Epidermal melanocyte (primary cell): ENCODE measurements around the gene PATL2.
A peak's percentile ranks its signal among the peaks of the same experiment; 100 is the strongest.
"Not testable (repeated sequence)": the region's sequence is repeated elsewhere in the genome, so short reads cannot be mapped to it uniquely, and the experiment has no call there.

Experiments
- DNase-seq: peaks from one replicate; pipeline ENCODE4 v3.0.0; 2011; ENCODE audit warnings: low spot score; ENCODE audit not compliant: insufficient read length

The PATL2 gene

GRCh38 chr15:44692659-44693058 is 18.5 kb downstream of the PATL2 start:
- DNase-seq = no peak

GRCh38 chr15:44690245-44690644 is 20.9 kb downstream of the PATL2 start:
- not testable (repeated sequence) for DNase-seq

GRCh38 chr15:44689318-44689717 is 21.8 kb downstream of the PATL2 start:
- not testable (repeated sequence) for DNase-seq

DNA sequence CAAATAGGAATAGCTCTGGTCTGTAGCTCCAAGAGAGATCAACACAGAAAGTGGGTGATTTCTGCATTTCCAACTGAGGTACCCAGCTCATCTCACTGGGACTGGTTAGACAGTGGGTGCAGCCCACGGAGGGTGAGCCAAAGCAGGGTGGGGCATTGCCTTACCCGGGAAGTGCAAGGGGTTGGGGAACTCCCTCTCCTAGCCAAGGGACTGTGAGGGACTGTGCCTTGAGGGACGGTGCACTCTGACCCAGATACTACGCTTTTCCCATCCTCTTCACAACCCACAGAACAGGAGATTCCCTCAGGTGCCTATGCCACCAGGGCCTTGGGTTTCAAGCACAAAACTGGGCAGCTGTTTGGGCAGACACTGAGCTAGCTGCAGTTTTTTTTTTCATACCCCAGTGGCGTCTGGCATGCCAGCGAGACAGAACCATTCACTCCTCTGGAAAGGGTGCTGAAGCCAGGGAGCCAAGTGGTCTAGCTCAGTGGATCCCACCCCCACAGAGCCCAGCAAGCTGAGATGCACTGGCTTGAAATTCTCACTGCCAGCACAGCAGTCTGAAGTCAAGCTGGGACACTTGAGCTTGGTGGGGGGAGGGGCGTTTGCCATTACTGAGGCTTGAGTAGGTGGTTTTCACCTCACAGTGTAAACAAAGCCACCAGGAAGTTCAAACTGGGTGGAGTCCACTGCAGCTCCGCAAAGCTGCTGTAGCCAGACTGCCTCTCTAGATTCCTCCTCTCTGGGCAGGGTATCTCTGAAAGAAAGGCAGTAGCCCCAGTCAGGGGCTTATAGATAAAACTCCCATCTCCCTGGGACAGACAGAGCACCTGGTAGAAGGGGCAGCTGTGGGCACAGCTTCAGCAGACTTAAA is 28.1 kb downstream of the PATL2 start:
- DNase-seq = not testable (repeated sequence)

DNA sequence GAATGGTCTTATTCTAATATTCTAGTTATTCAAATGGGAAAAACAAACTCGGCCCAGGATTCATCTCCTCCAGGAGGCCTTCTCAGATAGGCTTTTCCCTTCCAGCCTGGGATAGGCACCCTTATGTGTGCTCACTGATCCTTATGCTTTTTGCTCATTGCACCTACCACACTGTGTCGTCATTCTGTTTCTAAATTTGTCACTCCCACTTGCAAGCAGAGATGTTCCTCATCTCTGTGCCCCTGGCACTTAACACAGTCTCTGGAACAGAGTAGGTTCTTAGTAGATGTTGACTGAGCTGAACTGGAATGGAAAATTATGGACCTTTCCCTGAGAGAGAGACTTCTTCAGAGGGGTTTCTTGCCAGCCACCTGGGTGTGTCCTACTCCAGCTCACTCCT is 28.9 kb downstream of the PATL2 start:
- DNase-seq = no peak

- DNase-seq = no peak
These were observed 34.4 kb downstream of the PATL2 start for GRCh38 chr15:44676676-44677075.

DNA sequence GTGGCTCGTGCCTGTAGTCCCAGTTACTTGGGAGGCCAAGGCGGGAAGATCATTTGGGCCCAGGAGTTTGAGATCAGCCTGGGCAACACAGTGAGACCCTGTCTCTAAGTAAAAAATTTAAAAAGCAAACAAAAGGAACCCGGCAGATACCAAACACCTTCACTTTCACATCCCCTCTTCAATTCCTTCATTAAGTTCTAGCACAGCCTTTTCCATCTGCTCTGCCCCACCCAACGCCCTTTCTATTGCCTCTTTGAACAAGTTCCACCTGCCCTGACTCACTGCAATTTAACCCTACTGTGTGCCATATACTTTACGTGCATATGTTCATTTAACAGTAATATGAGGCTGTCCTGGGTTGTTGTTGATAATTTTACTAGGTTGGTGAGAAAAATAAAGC is 35.2 kb downstream of the PATL2 start:
- no peak for DNase-seq

- DNase-seq = no peak
These were observed 37.5 kb downstream of the PATL2 start for GRCh38 chr15:44673639-44674038.

DNA sequence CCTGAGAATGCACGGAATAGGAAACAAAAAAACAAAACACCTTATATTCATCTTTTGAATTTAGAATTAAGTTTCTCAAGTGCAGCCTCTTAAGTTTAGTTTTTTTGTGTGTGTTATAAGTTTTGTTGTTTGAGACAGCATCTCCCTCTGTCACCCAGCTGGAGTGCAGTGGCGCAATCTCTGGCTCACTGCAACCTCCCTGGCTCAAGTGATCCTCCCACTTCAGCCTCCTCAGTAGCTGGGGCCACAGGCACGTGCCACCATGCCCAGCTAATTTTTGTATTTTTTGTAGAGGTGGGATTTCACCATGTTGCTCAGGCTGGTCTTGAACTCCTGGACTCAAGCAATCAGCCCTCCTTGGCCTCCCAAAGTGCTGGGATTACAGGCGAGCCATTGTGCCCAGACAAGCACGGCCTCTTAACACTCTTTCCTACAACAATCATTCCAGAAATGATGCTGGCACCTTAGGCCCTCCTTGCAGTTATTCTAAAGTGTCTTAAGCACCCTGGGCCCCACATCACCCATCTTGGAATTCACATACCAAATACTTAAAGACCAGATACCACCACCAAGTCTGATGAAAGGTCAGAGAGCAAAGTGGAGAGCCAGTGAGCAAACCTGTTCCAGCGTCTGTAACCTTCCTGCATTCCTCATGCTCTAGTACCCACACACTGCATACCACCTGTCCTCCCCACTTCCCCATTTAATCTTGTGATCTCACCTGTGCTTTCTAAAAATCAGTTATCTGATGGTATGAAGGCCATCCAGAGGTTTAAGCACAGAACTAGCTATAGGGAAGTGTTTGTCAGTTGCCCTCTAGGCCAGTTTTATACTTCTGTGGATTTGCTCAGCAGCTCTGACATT is 40.8 kb downstream of the PATL2 start:
- DNase-seq = no peak

GRCh38 chr15:44668921-44669320 is 42.2 kb downstream of the PATL2 start:
- DNase-seq = no peak

GRCh38 chr15:44667039-44667360 is 44.1 kb downstream of the PATL2 start:
- DNase-seq = no peak

DNA sequence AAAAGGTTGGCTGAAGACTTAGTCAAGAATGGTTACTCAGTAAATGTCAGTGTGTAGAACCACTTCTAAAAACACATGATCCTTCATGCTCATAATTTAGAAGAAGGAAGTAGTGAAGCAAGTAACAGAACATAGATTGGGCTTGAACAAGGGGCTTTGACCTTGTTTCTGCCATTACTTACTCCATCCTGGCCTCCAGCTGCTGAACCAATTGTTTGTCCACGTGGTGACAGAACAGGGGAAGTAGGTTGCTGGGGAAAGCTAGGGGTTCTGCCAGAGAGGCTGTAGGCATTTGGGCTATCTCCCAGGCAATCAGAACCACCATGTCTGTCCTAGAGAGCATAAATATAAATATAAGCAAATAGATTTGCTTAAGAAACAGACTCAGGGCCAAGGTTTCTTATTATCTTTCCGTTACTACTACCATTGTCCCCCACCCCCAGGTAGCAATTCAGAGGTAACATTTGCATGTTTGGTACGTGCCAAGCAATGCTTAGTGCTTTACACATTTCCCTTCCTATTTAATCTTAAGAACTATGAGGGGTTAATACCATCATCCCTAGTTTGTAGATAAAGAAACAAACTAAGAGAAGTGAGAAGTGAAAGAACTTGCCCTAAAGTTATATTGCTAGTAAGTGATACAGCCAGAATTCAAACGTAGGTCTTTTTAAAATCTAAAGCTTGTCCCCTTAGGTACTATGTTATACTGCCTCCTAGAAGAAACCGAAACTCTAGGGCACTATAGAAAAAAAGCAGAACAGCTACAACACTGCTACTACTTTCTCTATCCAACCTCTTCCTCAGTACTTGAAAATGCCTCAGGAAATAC is 44.7 kb downstream of the PATL2 start:
- no peak for DNase-seq

DNA sequence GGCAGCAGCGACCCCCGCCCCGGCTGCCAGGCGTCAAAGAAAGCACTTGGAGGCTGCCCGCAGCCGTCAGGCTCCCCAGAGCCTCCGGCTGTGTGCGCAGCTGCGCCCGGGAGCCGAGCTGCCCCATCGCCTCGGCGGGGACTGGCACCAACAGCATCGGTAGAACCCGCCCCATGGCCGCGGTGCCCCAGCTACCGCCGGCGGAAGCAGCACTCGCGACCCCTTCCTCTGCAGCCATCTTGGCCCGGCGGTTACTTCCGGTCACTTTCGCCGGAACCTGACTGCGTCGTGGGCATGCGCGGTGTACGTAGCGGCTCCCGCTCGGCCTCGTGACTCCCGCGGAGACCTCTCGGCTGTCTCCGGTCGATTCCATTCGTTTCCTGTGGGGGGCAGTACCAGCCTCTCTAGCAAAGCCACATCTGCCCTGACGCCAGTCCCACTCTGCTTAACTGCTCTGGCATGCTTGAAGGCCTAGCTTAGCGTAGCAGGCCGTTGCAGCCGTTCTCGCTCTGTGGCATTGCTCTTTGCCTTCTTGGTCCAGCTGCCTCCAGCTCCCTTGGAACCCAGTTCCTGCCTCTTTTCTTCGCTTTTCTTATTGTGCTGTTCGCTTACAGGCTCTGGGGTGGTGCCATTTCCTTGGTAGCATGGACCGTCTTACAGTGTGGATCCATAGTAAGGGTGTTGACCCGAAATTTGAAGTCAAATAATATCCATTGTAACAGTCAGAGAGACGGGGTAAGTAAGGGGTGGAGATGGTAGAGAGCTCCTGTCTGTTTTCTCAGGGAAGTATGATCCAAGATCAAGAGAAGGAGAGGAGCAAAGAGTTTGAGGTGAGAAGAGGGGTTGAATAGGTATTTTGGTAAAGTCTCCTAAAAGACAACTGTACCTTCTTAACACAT is 47.5 kb downstream of the PATL2 start, which contains the start of gene SPG11:
Gene SPG11 (minus strand): TSS at position 253 of the 899 bp plus-strand sequence. CDS start 15 bp downstream, at position 238.
- peak; percentile 88 for DNase-seq

- no peak for DNase-seq
These were observed 48.4 kb downstream of the PATL2 start for GRCh38 chr15:44662478-44663409.

- DNase-seq = no peak
These were observed 49.5 kb downstream of the PATL2 start for GRCh38 chr15:44661576-44661975.

DNA sequence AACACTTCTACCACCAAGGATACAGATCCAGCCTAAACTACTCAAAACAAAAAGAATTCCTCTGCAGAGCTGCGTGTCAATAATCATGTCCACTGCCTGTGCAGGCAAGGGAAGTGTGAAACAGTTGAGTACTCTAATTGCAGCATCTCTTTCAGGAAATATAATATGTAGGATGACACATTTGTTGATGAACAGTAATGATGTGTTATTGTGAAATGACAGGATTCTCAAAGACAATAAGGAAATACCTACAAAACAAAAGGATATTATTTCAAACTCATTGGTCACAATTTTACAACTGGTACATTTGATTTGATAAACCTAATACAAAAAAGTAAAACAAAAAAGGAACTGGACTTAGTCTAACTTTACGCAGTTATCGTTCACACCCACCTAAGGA is 52.1 kb downstream of the PATL2 start:
- DNase-seq = no peak

- no peak for DNase-seq
These were observed 53.7 kb downstream of the PATL2 start for GRCh38 chr15:44657378-44657777.

DNA sequence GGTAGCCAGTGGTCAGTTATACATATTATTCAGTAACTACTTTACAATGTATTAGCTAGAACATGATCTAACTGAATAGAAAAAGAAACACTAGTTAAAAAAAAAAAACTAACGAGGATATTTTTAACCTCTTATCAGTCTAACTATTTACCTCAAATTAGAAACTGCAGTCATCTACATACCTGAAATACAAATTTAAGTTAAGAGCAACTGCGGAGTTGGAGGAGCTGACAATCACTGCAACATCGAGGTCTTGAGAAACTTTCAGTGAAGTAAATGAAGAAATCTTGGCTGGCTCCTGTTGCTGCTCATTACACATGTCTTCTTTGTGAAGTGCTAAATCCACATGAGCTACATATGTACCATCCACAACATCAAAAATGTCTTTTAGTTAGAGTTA is 54.2 kb downstream of the PATL2 start:
- no peak for DNase-seq

GRCh38 chr15:44656298-44656697 is 54.8 kb downstream of the PATL2 start:
- DNase-seq = no peak
